ENCODE data around the gene ZNF534.
"Not testable (repeated sequence)": the region's sequence is repeated elsewhere in the genome, so short reads cannot be mapped to it uniquely, and the experiment has no call there.

Gene ZNF534

DNA sequence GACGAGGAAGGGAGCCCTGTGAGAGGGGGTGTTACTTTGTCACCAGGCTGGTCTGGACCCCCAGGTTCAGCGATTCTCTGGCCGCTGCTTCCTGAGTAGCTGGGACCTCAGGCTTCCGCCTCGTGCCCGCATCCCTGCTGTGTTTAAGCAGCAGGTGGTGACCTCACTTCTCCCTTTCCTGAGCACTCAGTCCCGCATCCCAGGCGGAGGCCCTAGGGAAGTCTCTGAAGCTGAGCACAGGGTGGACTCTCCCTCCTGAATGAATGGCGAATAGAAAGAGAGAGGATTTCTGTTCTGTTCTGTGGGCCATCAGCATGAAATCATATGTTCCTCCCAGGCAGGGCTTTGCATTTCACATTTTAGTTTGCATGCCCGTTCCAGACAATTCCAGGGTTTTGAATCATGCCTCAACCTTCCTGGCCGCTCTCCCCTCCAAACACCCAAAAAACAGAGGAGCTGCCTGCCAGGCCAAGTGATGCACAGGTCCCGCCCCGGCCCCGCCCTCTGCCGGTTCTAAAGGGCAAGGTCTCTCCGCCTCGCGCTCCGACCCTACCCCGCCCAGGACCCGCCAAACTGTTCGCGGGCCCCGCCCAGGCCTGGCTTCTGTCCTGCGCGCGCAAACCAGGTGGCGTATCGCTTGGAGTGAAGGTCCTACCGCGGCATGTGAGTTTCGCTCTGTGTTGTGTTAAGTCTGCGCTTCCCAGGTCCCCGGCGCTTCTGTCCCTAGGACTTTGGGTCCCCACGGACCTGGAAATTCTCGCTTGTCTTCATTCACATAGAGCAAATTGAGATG, 63.4 kb downstream of the ZNF534 start:
- H3K4me3 ChIP-seq (ENCODE audit: low read length) = no peak overlapping the region
- TF ChIP-seq ZNF274 (IDR thresholded peaks at IDR 0.05; ENCODE audit: low read depth, low read length) = no peak

DNA sequence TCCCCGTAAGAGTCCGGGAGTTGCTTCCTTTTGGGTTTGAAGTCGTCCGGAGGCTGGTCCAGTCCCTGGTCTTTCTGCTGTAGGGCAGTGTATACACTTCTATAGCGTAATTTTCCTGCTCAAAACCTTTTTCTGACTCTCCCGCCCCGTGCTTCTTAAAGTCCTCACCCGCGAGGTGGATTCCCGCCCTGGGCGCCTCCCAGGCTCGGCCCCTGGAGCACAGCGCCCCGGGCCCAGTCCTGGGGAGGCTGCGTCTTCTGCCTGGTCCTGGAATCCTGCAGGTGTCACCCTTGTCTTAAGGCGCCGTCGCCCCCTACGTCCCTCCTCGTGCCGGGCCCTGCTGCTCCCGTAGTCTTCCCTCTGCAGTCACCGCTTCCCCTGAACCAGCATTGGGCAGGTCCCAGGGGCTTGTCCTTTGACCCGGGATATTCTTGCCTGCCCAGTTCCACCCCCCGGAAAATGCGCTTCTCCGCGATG, 64.1 kb downstream of the ZNF534 start:
- H3K4me3 ChIP-seq (ENCODE audit: low read length) = no peak overlapping the region

DNA sequence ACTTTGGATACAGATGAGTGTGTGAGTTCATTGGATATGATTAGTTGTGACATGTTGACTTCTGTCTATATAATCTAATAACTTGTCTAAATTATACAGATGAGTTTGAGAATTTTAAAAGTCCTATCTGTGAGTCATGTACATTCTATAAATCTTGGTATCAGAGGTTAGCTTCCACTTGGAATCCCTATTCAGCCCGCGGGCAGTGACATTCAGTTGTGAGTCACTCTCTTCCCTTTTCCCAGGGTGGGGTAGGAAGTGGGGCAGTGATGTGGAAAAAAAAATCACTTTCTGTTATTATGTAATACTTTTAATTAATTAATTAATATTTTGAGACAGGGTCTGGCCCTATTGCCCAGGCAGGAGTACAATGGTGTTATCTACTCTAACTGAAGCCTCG, 65.6 kb downstream of the ZNF534 start:
- TF ChIP-seq ZNF274 (IDR thresholded peaks at IDR 0.05; ENCODE audit: low read depth, low read length) = no peak
- H3K4me3 ChIP-seq (ENCODE audit: low read length) = no peak overlapping the region

More for the DNA sequence above, 64.1 kb downstream of the ZNF534 start:
- no peak for TF ChIP-seq ZNF274 (IDR thresholded peaks at IDR 0.05; ENCODE audit: low read depth, low read length)

DNA sequence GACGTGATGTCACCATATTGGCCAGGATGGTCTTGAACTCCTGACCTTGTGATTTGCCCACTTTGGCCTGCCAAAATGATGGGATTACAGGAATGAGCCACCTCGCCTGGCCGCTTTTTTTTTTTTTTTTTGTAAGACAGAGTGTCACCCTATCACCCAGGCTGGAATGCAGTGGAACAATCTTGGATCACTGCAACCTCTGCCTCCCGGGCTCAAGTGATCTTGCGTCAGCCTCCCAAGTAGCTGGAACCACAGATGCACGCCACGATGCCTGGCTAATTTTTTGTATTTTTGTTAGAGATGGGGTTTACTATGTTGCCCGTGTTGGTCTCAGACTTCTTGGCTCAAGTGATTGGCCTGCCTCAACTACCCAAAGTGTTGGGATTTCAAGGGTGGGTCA, 69.6 kb downstream of the ZNF534 start:
- no peak for TF ChIP-seq ZNF274 (IDR thresholded peaks at IDR 0.05; ENCODE audit: low read depth, low read length)
- H3K4me3 ChIP-seq (ENCODE audit: low read length) = no peak overlapping the region

DNA sequence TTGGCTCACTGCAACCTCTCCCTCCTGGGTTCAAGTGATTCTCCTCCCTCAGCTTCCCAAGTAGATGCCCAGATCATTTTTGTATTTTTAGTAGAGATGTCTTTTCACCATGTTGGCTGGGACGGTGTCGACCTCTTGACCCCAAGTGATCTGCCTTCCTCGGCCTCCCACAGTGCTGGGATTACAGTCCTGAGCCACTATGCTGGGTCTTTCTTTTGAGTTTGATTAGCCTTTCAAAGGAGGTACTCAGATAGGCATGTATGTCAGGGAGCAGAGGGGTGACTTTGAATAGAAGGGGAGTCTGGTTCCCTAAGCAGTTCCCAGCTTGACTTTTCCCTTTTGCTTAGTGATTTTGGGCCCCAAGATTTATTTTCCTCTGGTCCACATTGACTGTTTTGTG, 71.5 kb downstream of the ZNF534 start:
- H3K4me3 ChIP-seq (ENCODE audit: low read length) = not testable (repeated sequence)

DNA sequence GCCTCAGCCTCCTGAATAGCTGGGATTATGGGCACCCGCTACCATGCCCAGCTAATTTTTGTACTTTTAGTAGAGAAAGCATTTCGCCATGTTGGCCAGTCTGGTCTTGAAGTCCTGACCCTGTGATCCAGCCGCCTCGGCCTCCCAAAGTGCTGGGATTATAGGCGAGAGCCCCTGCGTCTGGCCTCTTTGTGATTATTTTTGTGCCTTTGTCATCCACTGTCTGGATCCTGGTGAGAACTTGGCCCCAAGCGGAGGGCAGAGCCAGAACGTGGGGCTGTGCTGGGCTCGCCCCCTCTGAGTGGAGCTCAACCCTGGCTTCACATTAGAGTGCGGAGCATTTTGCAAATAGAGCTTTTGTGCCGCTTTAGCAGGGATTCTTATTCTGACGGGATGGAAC, 72.0 kb downstream of the ZNF534 start:
- H3K4me3 ChIP-seq (ENCODE audit: low read length) = not testable (repeated sequence)

All from GM08714 (cell line).